ENCODE measurements around the gene NAV3.

GRCh38 chr12:77915071-77915600, 84.4 kb downstream of the NAV3 start:
- TF ChIP-seq CTCF (IDR thresholded peaks at IDR 0.05) (no peak), POLR2A (IDR thresholded peaks at IDR 0.05) (no peak)

Measured in right lobe of liver (tissue), 4 donors.